BLaER1 treated with 17β-estradiol and CSF1 and Interleukin-3, amounts not matched to agents 10 nM and 100 nM (cell line): ENCODE data around the gene PCDHA13.

Experiments
- H3K27ac ChIP-seq, 11 experiments: shearing (Covaris generic); formaldehyde crosslinking; 2 replicates each; pipeline ENCODE4 v1.8.1; 2022
- H3K27me3 ChIP-seq, 11 experiments: shearing (Covaris generic); formaldehyde crosslinking; 2 replicates each; pipeline ENCODE4 v1.8.1; 2022
- H3K36me3 ChIP-seq, 11 experiments: shearing (Covaris generic); formaldehyde crosslinking; 2 replicates each; pipeline ENCODE4 v1.8.1; 2022
- H3K4me1 ChIP-seq, 10 experiments: shearing (Covaris generic); formaldehyde crosslinking; 2 replicates each; pipeline ENCODE4 v1.8.1; 2022
- H3K4me2 ChIP-seq, 11 experiments: shearing (Covaris generic); formaldehyde crosslinking; 2 replicates each; pipeline ENCODE4 v1.8.1; 2022
- H3K4me3 ChIP-seq, 10 experiments: shearing (Covaris generic); formaldehyde crosslinking; 2 replicates each; pipeline ENCODE4 v1.8.1; 2022
- H3K9ac ChIP-seq, 11 experiments: shearing (Covaris generic); formaldehyde crosslinking; 2 replicates each; pipeline ENCODE4 v1.8.1; 2022
- H3K9me3 ChIP-seq, 11 experiments: shearing (Covaris generic); formaldehyde crosslinking; replicated peaks in 1 of 11; 2 replicates each; pipeline ENCODE4 v1.8.1; 2022
- H4K20me1 ChIP-seq, 11 experiments: shearing (Covaris generic); formaldehyde crosslinking; 2 replicates each; pipeline ENCODE4 v1.8.1; 2022
- Cebpa-rat ChIP-seq, 11 experiments: shearing (Covaris generic); IDR thresholded peaks; 2 replicates each; pipeline ENCODE4 v1.8.1; 2022

PCDHA13 gene

DNA sequence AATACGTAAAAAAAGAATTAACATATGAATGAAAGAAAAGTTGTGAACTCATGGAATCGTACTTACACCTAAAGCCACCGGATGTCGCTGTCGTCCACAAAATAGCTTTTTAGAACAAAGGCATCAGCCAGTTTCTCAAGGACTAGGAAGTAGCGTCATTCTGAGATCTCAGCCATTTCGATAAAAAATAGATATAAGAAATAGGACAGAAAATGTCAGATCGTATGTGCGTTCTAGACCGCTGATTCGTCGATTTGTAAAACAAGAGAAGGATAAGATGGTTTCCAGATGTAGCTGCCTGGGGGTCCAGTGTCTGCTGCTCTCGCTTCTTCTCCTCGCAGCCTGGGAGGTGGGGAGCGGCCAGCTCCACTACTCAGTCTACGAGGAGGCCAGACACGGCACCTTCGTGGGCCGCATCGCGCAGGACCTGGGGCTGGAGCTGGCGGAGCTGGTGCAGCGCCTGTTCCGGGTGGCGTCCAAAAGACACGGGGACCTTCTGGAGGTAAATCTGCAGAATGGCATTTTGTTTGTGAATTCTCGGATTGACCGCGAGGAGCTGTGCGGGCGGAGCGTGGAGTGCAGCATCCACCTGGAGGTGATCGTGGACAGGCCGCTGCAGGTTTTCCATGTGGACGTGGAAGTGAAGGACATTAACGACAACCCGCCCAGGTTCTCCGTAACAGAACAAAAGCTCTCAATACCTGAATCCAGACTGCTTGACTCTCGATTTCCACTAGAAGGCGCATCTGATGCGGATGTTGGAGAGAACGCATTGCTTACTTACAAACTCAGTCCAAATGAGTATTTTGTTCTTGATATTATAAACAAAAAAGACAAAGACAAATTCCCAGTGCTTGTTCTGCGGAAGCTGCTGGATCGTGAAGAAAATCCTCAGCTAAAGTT is 25.9 kb upstream of the PCDHA13 start, which contains the start of gene PCDHA10:
Gene PCDHA10 (plus strand): TSS at position 126 of the 903 bp plus-strand sequence. CDS start 152 bp downstream, at position 278.
- H3K36me3 ChIP-seq = no peaks in the 10 kb centered on the region
- peaks cover 29 to 46% (median 33%) of the 10 kb centered on the region in 11 experiments for H3K9me3 ChIP-seq
- H3K4me3 ChIP-seq = no peak within 1 kb of the TSS
- no peak within 1 kb of the TSS for H3K27ac ChIP-seq
- H3K27me3 ChIP-seq = no peaks in the 10 kb centered on the region
- no peak for TF ChIP-seq Cebpa-rat (IDR thresholded peaks at IDR 0.05)
- H3K9ac ChIP-seq = no peak within 1 kb of the TSS
- no peaks in the 10 kb centered on the region for H4K20me1 ChIP-seq
- H3K4me2 ChIP-seq = no peak within 1 kb of the TSS
- no peaks in the 10 kb centered on the region for H3K4me1 ChIP-seq

GRCh38 chr5:140857177-140857986 is 24.5 kb upstream of the PCDHA13 start:
- H3K27ac ChIP-seq = no peak overlapping the region
- no peak overlapping the region for H3K4me3 ChIP-seq
- H3K27me3 ChIP-seq = no peaks in the 10 kb centered on the region
- H3K4me1 ChIP-seq = no peaks in the 10 kb centered on the region
- H3K4me2 ChIP-seq = no peak overlapping the region
- H4K20me1 ChIP-seq = no peaks in the 10 kb centered on the region
- no peak for TF ChIP-seq Cebpa-rat (IDR thresholded peaks at IDR 0.05)
- peaks cover 42 to 59% (median 47%) of the 10 kb centered on the region in 11 experiments for H3K9me3 ChIP-seq
- no peak overlapping the region for H3K9ac ChIP-seq
- H3K36me3 ChIP-seq = no peaks in the 10 kb centered on the region

DNA sequence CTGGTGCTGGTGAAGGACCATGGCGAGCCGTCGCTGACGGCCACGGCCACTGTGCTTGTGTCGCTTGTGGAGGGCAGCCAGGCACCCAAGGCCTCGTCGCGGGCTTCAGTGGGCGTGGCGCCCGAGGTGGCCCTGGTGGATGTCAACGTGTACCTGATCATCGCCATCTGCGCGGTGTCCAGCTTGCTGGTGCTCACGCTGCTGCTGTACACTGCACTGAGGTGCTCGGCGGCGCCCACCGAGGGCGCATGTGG is 24.0 kb upstream of the PCDHA13 start:
- Histone ChIP-seq H4K20me1 (no peaks in the 10 kb centered on the region), H3K9me3 (peaks cover 47 to 61% (median 51%) of the 10 kb centered on the region in 11 experiments), H3K27me3 (no peaks in the 10 kb centered on the region), H3K4me3 (no peak overlapping the region), H3K27ac (no peak overlapping the region), H3K9ac (no peak overlapping the region), H3K36me3 (no peaks in the 10 kb centered on the region), H3K4me1 (no peaks in the 10 kb centered on the region), H3K4me2 (no peak overlapping the region)
- TF ChIP-seq Cebpa-rat (IDR thresholded peaks at IDR 0.05) = no peak

DNA sequence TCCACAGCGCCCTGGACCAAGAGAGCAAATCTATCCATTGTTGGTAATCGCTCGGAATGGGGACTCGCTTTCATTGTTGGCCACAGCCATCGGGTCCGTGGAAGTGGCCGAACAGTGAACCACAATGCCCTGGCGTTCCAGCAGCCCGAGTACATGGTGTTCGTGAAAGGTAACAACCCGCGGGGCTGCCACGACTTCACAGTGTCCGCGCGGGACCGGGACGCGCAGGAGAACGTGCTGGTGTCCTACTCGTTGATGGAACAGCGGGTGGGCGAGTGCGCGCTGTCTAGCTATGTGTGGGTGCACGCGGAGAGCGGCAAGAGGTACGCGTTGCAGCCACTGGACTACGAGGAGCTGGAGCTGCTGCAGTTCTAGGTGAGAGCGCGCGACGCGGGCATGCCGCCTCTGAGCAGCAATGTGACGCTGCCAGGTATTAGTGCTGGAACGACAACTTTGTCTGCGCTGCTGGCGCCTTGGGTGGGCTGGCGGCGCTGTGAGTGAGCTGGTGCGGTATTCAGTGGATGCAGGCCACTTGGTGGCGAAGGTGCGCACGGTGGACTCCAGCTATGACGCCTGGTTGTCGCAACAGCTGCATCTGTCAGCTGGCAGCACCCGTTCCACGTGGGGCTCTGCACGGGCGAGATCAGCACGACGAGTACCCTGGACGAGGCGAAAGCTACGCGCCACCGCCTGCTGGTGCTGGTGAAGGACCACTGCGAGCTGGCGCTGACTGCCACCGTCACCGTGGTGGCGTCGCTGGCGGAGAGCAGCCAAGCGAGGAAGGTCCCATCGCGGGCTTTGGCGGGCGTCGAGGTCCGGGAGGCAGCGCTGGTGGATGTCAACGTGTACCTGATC is 19.3 kb upstream of the PCDHA13 start:
- no peak for TF ChIP-seq Cebpa-rat (IDR thresholded peaks at IDR 0.05)
- no peaks in the 10 kb centered on the region for H3K36me3 ChIP-seq
- H4K20me1 ChIP-seq = no peaks in the 10 kb centered on the region
- no peak overlapping the region for H3K4me3 ChIP-seq
- no peak overlapping the region for H3K27ac ChIP-seq
- H3K4me1 ChIP-seq = no peaks in the 10 kb centered on the region
- peaks cover 29 to 42% (median 35%) of the 10 kb centered on the region in 11 experiments for H3K9me3 ChIP-seq
- no peaks in the 10 kb centered on the region for H3K27me3 ChIP-seq
- H3K9ac ChIP-seq = no peak overlapping the region
- no peak overlapping the region for H3K4me2 ChIP-seq

DNA sequence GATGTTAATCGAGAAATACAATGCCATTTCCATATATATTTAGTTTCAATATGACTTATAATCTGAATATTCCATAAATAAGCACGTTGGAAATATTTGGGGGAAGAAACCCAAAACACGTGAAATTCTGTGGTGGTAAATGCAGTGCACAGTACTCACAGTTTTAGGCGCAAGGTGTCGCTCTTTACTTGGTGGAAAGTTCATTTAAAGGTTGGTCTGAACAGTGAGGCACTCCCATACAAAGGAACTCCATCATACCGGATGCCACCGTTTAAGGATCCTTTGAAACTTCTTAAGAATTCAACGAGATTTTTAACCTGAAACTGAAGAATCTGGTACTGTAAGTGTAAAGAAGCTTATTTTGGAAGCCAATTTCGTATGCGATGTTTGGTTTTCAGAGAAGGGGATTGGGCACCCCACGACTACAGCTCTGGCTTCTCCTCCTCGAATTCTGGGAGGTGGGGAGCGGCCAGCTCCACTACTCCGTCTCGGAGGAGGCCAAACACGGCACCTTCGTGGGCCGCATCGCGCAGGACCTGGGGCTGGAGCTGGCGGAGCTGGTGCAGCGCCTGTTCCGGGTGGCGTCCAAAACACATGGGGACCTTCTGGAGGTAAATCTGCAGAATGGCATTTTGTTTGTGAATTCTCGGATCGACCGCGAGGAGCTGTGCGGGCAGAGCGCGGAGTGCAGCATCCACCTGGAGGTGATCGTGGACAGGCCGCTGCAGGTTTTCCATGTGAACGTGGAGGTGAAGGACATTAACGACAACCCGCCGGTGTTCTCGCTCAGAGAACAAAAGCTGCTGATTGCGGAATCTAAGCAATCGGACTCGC is 13.0 kb upstream of the PCDHA13 start, which contains the start of gene PCDHA11:
Gene PCDHA11 (plus strand): TSS at position 237 of the 834 bp plus-strand sequence. CDS start 147 bp downstream, at position 384.
- no peak within 1 kb of the TSS for H3K4me3 ChIP-seq

GRCh38 chr5:140869555-140869886 is 12.4 kb upstream of the PCDHA13 start:
- Histone ChIP-seq H3K27me3 (no peaks in the 10 kb centered on the region), H3K4me2 (no peak overlapping the region)
- no peak for TF ChIP-seq Cebpa-rat (IDR thresholded peaks at IDR 0.05)

More for the DNA sequence above, 13.0 kb upstream of the PCDHA13 start, which contains the start of gene PCDHA11:
- no peak within 1 kb of the TSS for H3K4me2 ChIP-seq
- H3K4me1 ChIP-seq = no peaks in the 10 kb centered on the region
- H3K27ac ChIP-seq = no peak within 1 kb of the TSS
- TF ChIP-seq Cebpa-rat (IDR thresholded peaks at IDR 0.05) = no peak
- H3K27me3 ChIP-seq = no peaks in the 10 kb centered on the region
- H4K20me1 ChIP-seq = no peaks in the 10 kb centered on the region
- no peak within 1 kb of the TSS for H3K9ac ChIP-seq
- H3K9me3 ChIP-seq = peaks cover 25 to 40% (median 28%) of the 10 kb centered on the region in 11 experiments
- no peaks in the 10 kb centered on the region for H3K36me3 ChIP-seq

GRCh38 chr5:140870221-140871201 is 11.4 kb upstream of the PCDHA13 start:
- Histone ChIP-seq H3K36me3 (no peaks in the 10 kb centered on the region), H3K4me3 (no peak overlapping the region), H3K4me2 (no peak overlapping the region), H4K20me1 (no peaks in the 10 kb centered on the region), H3K9me3 (peaks cover 31 to 49% (median 33%) of the 10 kb centered on the region in 11 experiments), H3K9ac (no peak overlapping the region), H3K27me3 (no peaks in the 10 kb centered on the region), H3K27ac (no peak overlapping the region), H3K4me1 (no peaks in the 10 kb centered on the region)
- no peak for TF ChIP-seq Cebpa-rat (IDR thresholded peaks at IDR 0.05)

More at GRCh38 chr5:140869555-140869886, 12.4 kb upstream of the PCDHA13 start:
- H3K4me3 ChIP-seq = no peak overlapping the region
- H3K4me1 ChIP-seq = no peaks in the 10 kb centered on the region
- H4K20me1 ChIP-seq = no peaks in the 10 kb centered on the region
- no peak overlapping the region for H3K9ac ChIP-seq
- no peak overlapping the region for H3K27ac ChIP-seq
- H3K9me3 ChIP-seq = peaks cover 25 to 40% (median 28%) of the 10 kb centered on the region in 11 experiments
- no peaks in the 10 kb centered on the region for H3K36me3 ChIP-seq
